ENCODE data around the gene MEGF8. TPM values are rescaled to one million over a fixed set of nuclear protein-coding genes. Genes with fewer than 3 reads are reported as not detected.

Gene MEGF8
- total and polyA plus RNA-seq, 9 of the 15 experiments (the other 6 are each of a cell fraction or from before 2014, with no cell fraction given), result 0.28 to 13.1 (median 3.0) TPM

DNA sequence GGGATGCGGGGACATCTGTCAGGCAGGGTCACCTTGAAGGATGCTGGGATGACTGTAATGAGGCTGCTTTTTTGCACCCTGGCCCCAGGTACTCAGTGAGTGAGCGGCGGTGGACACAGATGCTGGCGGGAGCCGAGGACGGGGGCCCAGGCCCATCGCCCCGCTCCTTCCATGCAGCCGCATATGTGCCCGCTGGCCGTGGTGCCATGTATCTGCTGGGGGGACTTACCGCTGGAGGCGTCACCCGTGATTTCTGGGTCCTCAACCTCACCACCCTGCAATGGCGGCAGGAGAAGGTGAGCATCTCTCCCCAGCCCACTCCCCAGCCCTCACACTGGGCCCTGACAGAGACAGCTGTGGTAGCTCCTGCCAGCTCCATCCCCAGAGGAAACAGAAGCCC, 31.3 kb downstream of the MEGF8 start:
- no peak for DNase-seq (ENCODE audit: extremely low read depth in 1 of 4, low spot score in 3 of 4)
- H3K36me3 ChIP-seq (ENCODE audit: control insufficient read depth, insufficient read depth, low read length), result peaks cover 4% of the 10 kb centered on the region; the same call in 1 of the 3 replicates
- no TSS peak for BruUV-seq (replicated peaks)
- no peaks in the 10 kb centered on the region for H3K9me3 ChIP-seq (replicated peaks; ENCODE audit: control insufficient read depth, insufficient read depth, low read depth, low read length)
- H3K9me1 ChIP-seq (ENCODE audit: control insufficient read depth, insufficient read depth, low read length), result no peaks in the 10 kb centered on the region
- in situ Hi-C loops (cut with MboI), result no loop called here
- no peak overlapping the region for H3K4me2 ChIP-seq (ENCODE audit: insufficient read depth, low read length)
- H3K4me3 ChIP-seq, result no peak overlapping the region
- ATAC-seq, result no peak
- ChIA-PET CTCF (ENCODE audit: low intra/inter-chr PET ratio) (no interaction called here), POLR2A (no interaction called here)
- no peak overlapping the region for H2AFZ ChIP-seq (ENCODE audit: low read depth, low read length)
- no peaks in the 10 kb centered on the region for H3K27me3 ChIP-seq (ENCODE audit: control insufficient read depth in 2 of 2, insufficient read depth in 2 of 2, low read length in 2 of 2)
- no peak overlapping the region for H3K27ac ChIP-seq (ENCODE audit: extremely low read depth, low read depth, low read length)
- FAIRE-seq, result no peak
- intact Hi-C loops (cut with micrococcal nuclease), result no loop called here
- TF ChIP-seq ZBTB1 (CRISPR knock-in tag; IDR thresholded peaks at IDR 0.05; ENCODE audit: borderline replicate concordance, low read depth) (no peak), ZC3H11A (IDR thresholded peaks at IDR 0.05; ENCODE audit: low read depth, low read length) (no peak), ZNF41 (CRISPR knock-in tag; conservative IDR thresholded peaks at IDR 0.05) (no peak), HNRNPH1 (optimal IDR thresholded peaks at IDR 0.05; ENCODE audit: low read depth, low read length) (no peak), CBX5 (IDR thresholded peaks at IDR 0.05; ENCODE audit: borderline replicate concordance, low read depth) (no peak)
- TF ChIP-seq, protein P1, sequence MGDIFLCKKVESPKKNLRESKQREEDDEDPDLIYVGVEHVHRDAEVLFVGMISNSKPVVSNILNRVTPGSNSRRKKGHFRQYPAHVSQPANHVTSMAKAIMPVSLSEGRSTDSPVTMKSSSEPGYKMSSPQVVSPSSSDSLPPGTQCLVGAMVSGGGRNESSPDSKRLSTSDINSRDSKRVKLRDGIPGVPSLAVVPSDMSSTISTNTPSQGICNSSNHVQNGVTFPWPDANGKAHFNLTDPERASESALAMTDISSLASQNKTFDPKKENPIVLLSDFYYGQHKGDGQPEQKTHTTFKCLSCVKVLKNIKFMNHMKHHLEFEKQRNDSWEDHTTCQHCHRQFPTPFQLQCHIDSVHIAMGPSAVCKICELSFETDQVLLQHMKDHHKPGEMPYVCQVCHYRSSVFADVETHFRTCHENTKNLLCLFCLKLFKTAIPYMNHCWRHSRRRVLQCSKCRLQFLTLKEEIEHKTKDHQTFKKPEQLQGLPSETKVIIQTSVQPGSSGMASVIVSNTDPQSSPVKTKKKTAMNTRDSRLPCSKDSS (IDR thresholded peaks at IDR 0.05; ENCODE audit: low read depth, partially characterized antibody), result no peak
- TF ChIP-seq, protein P2, sequence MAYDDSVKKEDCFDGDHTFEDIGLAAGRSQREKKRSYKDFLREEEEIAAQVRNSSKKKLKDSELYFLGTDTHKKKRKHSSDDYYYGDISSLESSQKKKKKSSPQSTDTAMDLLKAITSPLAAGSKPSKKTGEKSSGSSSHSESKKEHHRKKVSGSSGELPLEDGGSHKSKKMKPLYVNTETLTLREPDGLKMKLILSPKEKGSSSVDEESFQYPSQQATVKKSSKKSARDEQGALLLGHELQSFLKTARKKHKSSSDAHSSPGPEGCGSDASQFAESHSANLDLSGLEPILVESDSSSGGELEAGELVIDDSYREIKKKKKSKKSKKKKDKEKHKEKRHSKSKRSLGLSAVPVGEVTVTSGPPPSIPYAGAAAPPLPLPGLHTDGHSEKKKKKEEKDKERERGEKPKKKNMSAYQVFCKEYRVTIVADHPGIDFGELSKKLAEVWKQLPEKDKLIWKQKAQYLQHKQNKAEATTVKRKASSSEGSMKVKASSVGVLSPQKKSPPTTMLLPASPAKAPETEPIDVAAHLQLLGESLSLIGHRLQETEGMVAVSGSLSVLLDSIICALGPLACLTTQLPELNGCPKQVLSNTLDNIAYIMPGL (CRISPR knock-in tag; IDR thresholded peaks at IDR 0.05), result no peak
- no peaks in the 10 kb centered on the region for H4K20me1 ChIP-seq (replicated peaks; ENCODE audit: control insufficient read depth, insufficient read depth, low read length)
- peaks cover 0 to 32% of the 10 kb centered on the region in 2 experiments; a peak in 2 of 5 replicates for H3K4me1 ChIP-seq (replicated peaks in 1 of 2; ENCODE audit: control insufficient read depth in 2 of 2, insufficient read depth in 2 of 2, low read length in 2 of 2)
- H3K9ac ChIP-seq (ENCODE audit: insufficient read depth in 1 of 2, low read depth in 2 of 2, low read length in 2 of 2), result no peak overlapping the region; a peak in 1 of 4 replicates
- no peaks in the 10 kb centered on the region for H3K79me2 ChIP-seq (ENCODE audit: control insufficient read depth, insufficient read depth, low read length)
- WGBS (ENCODE audit: insufficient coverage, low coverage, missing lambda C conversion rate), result 85% methylated on average over 11 of the region's 15 CpGs

Measured in K562 (cell line).